Liver (tissue), 9 donors: ENCODE measurements around the gene AKR1C3. TPM values are rescaled to one million over a fixed set of nuclear protein-coding genes. Genes with fewer than 3 reads are reported as not detected.

ENCODE experiments used
- DNase-seq: peaks from one replicate; pipeline ENCODE4 v3.0.0-alpha.2; 2017; ENCODE audit warnings: low spot score
- H3K27ac ChIP-seq, 2 donors: one replicate each; pipeline ENCODE4 v1.7.0; 2013; ENCODE audit warnings: inconsistent platforms in 2 of 2, low read length in 2 of 2, control low read depth in 1 of 2, low read depth in 1 of 2, mild to moderate bottlenecking in 1 of 2
- H3K27me3 ChIP-seq, 4 donors: one replicate each; pipeline versions ENCODE4 v1.6.1 to v1.7.0; 2013; ENCODE audit warnings: low read length in 3 of 4, inconsistent platforms in 1 of 4, mild to moderate bottlenecking in 1 of 4, moderate library complexity in 1 of 4; ENCODE audit not compliant: control insufficient read depth in 4 of 4, insufficient read depth in 4 of 4
- H3K36me3 ChIP-seq, 4 donors: one replicate each; pipeline versions ENCODE4 v1.6.1 to v1.7.0; 2013; ENCODE audit warnings: low read length in 3 of 4, mild to moderate bottlenecking in 3 of 4, low read depth in 1 of 4, moderate library complexity in 1 of 4; ENCODE audit not compliant: control insufficient read depth in 4 of 4, insufficient read depth in 3 of 4
- H3K4me1 ChIP-seq, 4 donors: one replicate each; pipeline versions ENCODE4 v1.6.1 to v1.7.0; 2013; ENCODE audit warnings: low read length in 3 of 4, mild to moderate bottlenecking in 3 of 4, moderate library complexity in 1 of 4; ENCODE audit not compliant: control insufficient read depth in 4 of 4, insufficient read depth in 4 of 4
- H3K4me3 ChIP-seq, 3 donors: one replicate each; pipeline versions ENCODE4 v1.6.1 to v1.7.0; 2013; ENCODE audit warnings: low read length in 3 of 3, control low read depth in 1 of 3, low read depth in 1 of 3, mild to moderate bottlenecking in 1 of 3
- H3K9ac ChIP-seq, 2 donors: one replicate each; pipeline ENCODE4 v1.7.0; 2013; ENCODE audit warnings: low read length in 2 of 2, mild to moderate bottlenecking in 2 of 2, moderate library complexity in 2 of 2, control low read depth in 1 of 2, low read depth in 1 of 2
- H3K9me3 ChIP-seq, 4 donors: one replicate each; pipeline versions ENCODE4 v1.6.1 to v1.7.0; 2013; ENCODE audit warnings: low read length in 3 of 4; ENCODE audit not compliant: control insufficient read depth in 4 of 4
- EGR1 ChIP-seq, 2 donors: IDR thresholded peaks; 2 replicates each; pipeline ENCODE4 v1.6.1; 2016 to 2018; ENCODE audit warnings: antibody characterized with exemption in 2 of 2, low read depth in 2 of 2
- FOXA1 ChIP-seq: IDR thresholded peaks from 2 replicates; pipeline ENCODE4 v1.6.1; 2016; ENCODE audit warnings: antibody characterized with exemption
- FOXA2 ChIP-seq: IDR thresholded peaks from 2 replicates; pipeline ENCODE4 v1.6.1; 2016; ENCODE audit warnings: antibody characterized with exemption
- GABPA ChIP-seq, 2 donors: IDR thresholded peaks in 1 of 2; conservative IDR thresholded peaks in 1 of 2; 2 replicates each; pipeline ENCODE4 v1.6.1; 2016; ENCODE audit warnings: antibody characterized with exemption in 2 of 2, mild to moderate bottlenecking in 1 of 2, moderate library complexity in 1 of 2
- HNF4A ChIP-seq, 2 donors: conservative IDR thresholded peaks; 2 replicates each; pipeline ENCODE4 v1.6.1; 2016; ENCODE audit warnings: antibody characterized with exemption in 2 of 2, mild to moderate bottlenecking in 2 of 2
- HNF4G ChIP-seq: IDR thresholded peaks from 2 replicates; pipeline ENCODE4 v1.6.1; 2016; ENCODE audit warnings: antibody characterized with exemption
- JUND ChIP-seq, 2 donors: IDR thresholded peaks; 2 replicates each; pipeline ENCODE4 v1.6.1; 2016; ENCODE audit warnings: antibody characterized with exemption in 2 of 2
- NR2F2 ChIP-seq: IDR thresholded peaks from 2 replicates; pipeline ENCODE4 v1.6.1; 2016; ENCODE audit warnings: antibody characterized with exemption
- RAD21 ChIP-seq, 2 donors: IDR thresholded peaks; 2 replicates each; pipeline ENCODE4 v1.6.1; 2016; ENCODE audit warnings: antibody characterized with exemption in 2 of 2, mild to moderate bottlenecking in 2 of 2
- RXRA ChIP-seq, 2 donors: IDR thresholded peaks; 2 replicates each; pipeline ENCODE4 v1.6.1; 2017 to 2018; ENCODE audit warnings: antibody characterized with exemption in 2 of 2, mild to moderate bottlenecking in 1 of 2
- SP1 ChIP-seq: IDR thresholded peaks from 2 replicates; pipeline ENCODE4 v1.6.1; 2018; ENCODE audit warnings: antibody characterized with exemption, mild to moderate bottlenecking
- TAF1 ChIP-seq: conservative IDR thresholded peaks from 2 replicates; pipeline ENCODE4 v1.6.1; 2016; ENCODE audit warnings: antibody characterized with exemption, mild to moderate bottlenecking
- YY1 ChIP-seq: IDR thresholded peaks from 2 replicates; pipeline ENCODE4 v1.6.1; 2016; ENCODE audit warnings: antibody characterized with exemption, mild to moderate bottlenecking
- WGBS: extraction: QIAGEN DNeasy Blood & Tissue Kit; methylation state at CpG from one replicate; pipeline ENCODE4 v1.1.7; 2013; 5-methylcytosine and 5-hydroxymethylcytosine counted together
- polyA plus RNA-seq, 2 donors: library from polyadenylated mRNA; stranded (reverse) in 1 of 2; unstranded in 1 of 2; fragments of 200-250 nt in 1 of 2; fragments of >200 nt in 1 of 2; fragmentation: Nextera tagmentation in 1 of 2; extraction: Ambion mirVana in 1 of 2; gene quantifications; one replicate each; pipeline versions ENCODE4 v1.2.1 to v1.2.3, GENCODE V29; 2013 to 2015
- total RNA-seq, 2 donors: library from RNA; depleted of rRNA; stranded (reverse); fragments of >200 nt; gene quantifications; one replicate each; pipeline ENCODE4 v1.2.3, GENCODE V29; 2014
- TF ChIP-seq, protein P1 (sequence below): IDR thresholded peaks from 2 replicates; pipeline ENCODE4 v1.6.1; 2016; ENCODE audit warnings: antibody characterized with exemption
- TF ChIP-seq, protein P2 (sequence below): IDR thresholded peaks from 2 replicates; pipeline ENCODE4 v1.6.1; 2016; ENCODE audit warnings: antibody characterized with exemption
- TF ChIP-seq, protein P3 (sequence below): IDR thresholded peaks from 2 replicates; pipeline ENCODE4 v1.6.1; 2016; ENCODE audit warnings: antibody characterized with exemption
- TF ChIP-seq, protein P4 (sequence below): IDR thresholded peaks from 2 replicates; pipeline ENCODE4 v1.6.1; 2016; ENCODE audit warnings: antibody characterized with exemption, mild to moderate bottlenecking
- TF ChIP-seq, protein P5 (sequence below): fragments of 150-350 bp; IDR thresholded peaks from 2 replicates; pipeline ENCODE4 v1.5.1; 2017; ENCODE audit warnings: improper control_type of control experiment, low read depth, low read length; ENCODE audit not compliant: missing input control
- donor health status: healthy.
- donor health status: healthy.
- donor health status: healthy.
- donor health status: healthy.
- donor health status: healthy.

AKR1C3 gene
- total and polyA plus RNA-seq, 4 donors, result 65.8 to 292 (median 174) TPM

DNA sequence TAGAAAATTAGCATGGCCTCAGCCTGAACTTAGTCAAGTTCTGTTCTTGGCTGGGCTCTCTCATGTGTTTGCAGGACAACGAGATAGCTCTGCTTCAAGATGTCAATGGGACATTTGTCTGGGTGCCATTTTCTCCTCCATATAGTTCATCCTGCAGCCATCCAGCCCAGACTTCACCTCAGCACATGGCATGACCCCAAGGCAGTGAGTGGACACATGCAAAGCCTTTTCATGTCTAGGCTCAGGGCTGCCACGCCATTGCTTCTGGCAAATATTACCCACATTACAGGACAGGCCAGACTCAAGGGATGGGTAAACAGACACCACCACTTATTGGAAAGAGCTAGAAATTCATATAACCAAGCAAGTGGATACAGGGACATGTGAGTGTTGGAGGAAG, 9.3 kb downstream of the AKR1C3 start:
- Histone ChIP-seq H3K36me3 (peaks cover 8 to 63% (median 30%) of the 10 kb centered on the region in 4 donors), H3K9me3 (no peaks in the 10 kb centered on the region), H3K4me1 (peaks cover 0 to 16% (median under 1%) of the 10 kb centered on the region in 4 donors), H3K9ac (no peak overlapping the region), H3K4me3 (no peak overlapping the region), H3K27me3 (no peaks in the 10 kb centered on the region), H3K27ac (no peak overlapping the region)
- DNase-seq, result no peak
- TF ChIP-seq GABPA (IDR thresholded peaks at IDR 0.05 in 1 of 2, conservative IDR thresholded peaks at IDR 0.05 in 1 of 2), result no peak
- peak; percentile 28 for TF ChIP-seq YY1
- 84% methylated on average over 2 of the region's 2 CpGs for WGBS

DNA sequence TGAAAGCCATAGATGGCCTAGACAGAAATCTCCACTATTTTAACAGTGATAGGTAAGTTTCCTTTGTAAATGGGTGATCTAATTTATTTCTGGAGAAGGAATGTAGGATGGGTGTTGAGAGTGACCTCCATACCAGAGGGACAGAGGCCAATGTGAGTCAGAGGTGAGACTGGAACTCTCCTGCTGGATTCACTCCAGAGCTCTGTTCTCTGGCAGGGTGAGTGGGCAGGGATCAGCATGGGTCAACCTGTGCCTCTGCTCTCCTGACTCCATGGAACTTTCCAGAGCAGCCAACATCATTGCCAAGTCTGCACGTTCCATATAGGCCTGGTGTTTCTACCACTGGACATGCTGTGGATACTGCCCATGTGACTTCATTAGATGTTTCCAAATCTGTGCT, 11.4 kb downstream of the AKR1C3 start:
- H3K27ac ChIP-seq, result peak overlapping the region; percentile 15 to 66
- DNase-seq, result no peak
- WGBS, result 48% methylated on average over 1 of the region's 1 CpG
- peaks cover 8 to 57% (median 25%) of the 10 kb centered on the region in 4 donors for H3K36me3 ChIP-seq
- no peak overlapping the region for H3K9ac ChIP-seq
- no peak overlapping the region for H3K4me3 ChIP-seq
- no peaks in the 10 kb centered on the region for H3K9me3 ChIP-seq
- H3K4me1 ChIP-seq, result peaks cover 0 to 10% (median 0%) of the 10 kb centered on the region in 4 donors
- TF ChIP-seq HNF4A (conservative IDR thresholded peaks at IDR 0.05) (peak; percentile 69 to 80), RXRA (IDR thresholded peaks at IDR 0.05) (peak; percentile 67 to 89), GABPA (IDR thresholded peaks at IDR 0.05 in 1 of 2, conservative IDR thresholded peaks at IDR 0.05 in 1 of 2) (no peak), JUND (IDR thresholded peaks at IDR 0.05) (peak in 1 of 2 donors; percentile 81), TAF1 (no peak), SP1 (peak; percentile 14), RAD21 (IDR thresholded peaks at IDR 0.05) (peak; percentile 25 to 39), FOXA1 (no peak), FOXA2 (no peak), EGR1 (IDR thresholded peaks at IDR 0.05; ENCODE audit: low read depth in 2 of 2) (peak in 1 of 2 donors; percentile 17), HNF4G (no peak), YY1 (peak; percentile 66), NR2F2 (no peak)
- TF ChIP-seq, protein P1, sequence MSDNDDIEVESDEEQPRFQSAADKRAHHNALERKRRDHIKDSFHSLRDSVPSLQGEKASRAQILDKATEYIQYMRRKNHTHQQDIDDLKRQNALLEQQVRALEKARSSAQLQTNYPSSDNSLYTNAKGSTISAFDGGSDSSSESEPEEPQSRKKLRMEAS, result peak; percentile 88
- TF ChIP-seq, protein P2, sequence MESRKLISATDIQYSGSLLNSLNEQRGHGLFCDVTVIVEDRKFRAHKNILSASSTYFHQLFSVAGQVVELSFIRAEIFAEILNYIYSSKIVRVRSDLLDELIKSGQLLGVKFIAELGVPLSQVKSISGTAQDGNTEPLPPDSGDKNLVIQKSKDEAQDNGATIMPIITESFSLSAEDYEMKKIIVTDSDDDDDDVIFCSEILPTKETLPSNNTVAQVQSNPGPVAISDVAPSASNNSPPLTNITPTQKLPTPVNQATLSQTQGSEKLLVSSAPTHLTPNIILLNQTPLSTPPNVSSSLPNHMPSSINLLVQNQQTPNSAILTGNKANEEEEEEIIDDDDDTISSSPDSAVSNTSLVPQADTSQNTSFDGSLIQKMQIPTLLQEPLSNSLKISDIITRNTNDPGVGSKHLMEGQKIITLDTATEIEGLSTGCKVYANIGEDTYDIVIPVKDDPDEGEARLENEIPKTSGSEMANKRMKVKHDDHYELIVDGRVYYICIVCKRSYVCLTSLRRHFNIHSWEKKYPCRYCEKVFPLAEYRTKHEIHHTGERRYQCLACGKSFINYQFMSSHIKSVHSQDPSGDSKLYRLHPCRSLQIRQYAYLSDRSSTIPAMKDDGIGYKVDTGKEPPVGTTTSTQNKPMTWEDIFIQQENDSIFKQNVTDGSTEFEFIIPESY, result peak; percentile 65
- TF ChIP-seq, protein P3, sequence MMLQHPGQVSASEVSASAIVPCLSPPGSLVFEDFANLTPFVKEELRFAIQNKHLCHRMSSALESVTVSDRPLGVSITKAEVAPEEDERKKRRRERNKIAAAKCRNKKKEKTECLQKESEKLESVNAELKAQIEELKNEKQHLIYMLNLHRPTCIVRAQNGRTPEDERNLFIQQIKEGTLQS, result no peak
- TF ChIP-seq, protein P4, sequence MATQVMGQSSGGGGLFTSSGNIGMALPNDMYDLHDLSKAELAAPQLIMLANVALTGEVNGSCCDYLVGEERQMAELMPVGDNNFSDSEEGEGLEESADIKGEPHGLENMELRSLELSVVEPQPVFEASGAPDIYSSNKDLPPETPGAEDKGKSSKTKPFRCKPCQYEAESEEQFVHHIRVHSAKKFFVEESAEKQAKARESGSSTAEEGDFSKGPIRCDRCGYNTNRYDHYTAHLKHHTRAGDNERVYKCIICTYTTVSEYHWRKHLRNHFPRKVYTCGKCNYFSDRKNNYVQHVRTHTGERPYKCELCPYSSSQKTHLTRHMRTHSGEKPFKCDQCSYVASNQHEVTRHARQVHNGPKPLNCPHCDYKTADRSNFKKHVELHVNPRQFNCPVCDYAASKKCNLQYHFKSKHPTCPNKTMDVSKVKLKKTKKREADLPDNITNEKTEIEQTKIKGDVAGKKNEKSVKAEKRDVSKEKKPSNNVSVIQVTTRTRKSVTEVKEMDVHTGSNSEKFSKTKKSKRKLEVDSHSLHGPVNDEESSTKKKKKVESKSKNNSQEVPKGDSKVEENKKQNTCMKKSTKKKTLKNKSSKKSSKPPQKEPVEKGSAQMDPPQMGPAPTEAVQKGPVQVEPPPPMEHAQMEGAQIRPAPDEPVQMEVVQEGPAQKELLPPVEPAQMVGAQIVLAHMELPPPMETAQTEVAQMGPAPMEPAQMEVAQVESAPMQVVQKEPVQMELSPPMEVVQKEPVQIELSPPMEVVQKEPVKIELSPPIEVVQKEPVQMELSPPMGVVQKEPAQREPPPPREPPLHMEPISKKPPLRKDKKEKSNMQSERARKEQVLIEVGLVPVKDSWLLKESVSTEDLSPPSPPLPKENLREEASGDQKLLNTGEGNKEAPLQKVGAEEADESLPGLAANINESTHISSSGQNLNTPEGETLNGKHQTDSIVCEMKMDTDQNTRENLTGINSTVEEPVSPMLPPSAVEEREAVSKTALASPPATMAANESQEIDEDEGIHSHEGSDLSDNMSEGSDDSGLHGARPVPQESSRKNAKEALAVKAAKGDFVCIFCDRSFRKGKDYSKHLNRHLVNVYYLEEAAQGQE, result no peak
- TF ChIP-seq, protein P5, sequence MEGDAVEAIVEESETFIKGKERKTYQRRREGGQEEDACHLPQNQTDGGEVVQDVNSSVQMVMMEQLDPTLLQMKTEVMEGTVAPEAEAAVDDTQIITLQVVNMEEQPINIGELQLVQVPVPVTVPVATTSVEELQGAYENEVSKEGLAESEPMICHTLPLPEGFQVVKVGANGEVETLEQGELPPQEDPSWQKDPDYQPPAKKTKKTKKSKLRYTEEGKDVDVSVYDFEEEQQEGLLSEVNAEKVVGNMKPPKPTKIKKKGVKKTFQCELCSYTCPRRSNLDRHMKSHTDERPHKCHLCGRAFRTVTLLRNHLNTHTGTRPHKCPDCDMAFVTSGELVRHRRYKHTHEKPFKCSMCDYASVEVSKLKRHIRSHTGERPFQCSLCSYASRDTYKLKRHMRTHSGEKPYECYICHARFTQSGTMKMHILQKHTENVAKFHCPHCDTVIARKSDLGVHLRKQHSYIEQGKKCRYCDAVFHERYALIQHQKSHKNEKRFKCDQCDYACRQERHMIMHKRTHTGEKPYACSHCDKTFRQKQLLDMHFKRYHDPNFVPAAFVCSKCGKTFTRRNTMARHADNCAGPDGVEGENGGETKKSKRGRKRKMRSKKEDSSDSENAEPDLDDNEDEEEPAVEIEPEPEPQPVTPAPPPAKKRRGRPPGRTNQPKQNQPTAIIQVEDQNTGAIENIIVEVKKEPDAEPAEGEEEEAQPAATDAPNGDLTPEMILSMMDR, result no peak
- H3K27me3 ChIP-seq, result no peaks in the 10 kb centered on the region
